K562 (cell line): ENCODE measurements around the gene ASPHD1. TPM values are rescaled to one million over a fixed set of nuclear protein-coding genes. Genes with fewer than 3 reads are reported as not detected.

ENCODE experiments used
- CLOCK ChIP-seq: fragments of 250-450 bp; sonication (Bioruptor Pico); IDR thresholded peaks from 2 replicates; pipeline ENCODE4 v1.4.0; 2020; ENCODE audit warnings: mild to moderate bottlenecking, moderate library complexity, borderline replicate concordance
- MEIS2 ChIP-seq: fragments of 450-650 bp; IDR thresholded peaks from 2 replicates; pipeline ENCODE4 v1.6.1; 2014; ENCODE audit warnings: mild to moderate bottlenecking; ENCODE audit not compliant: partially characterized antibody
- NCOA6 ChIP-seq: fragments of 450-650 bp; IDR thresholded peaks from 2 replicates; pipeline ENCODE4 v1.6.1; 2017; ENCODE audit warnings: mild to moderate bottlenecking
- SNRNP70 ChIP-seq: fragments of 200-400 bp; formaldehyde crosslinking; optimal IDR thresholded peaks from 2 replicates; pipeline ENCODE3; 2017; ENCODE audit warnings: low read depth, low read length
- ZBTB49 ChIP-seq: sonication (generic); formaldehyde crosslinking; IDR thresholded peaks from 2 replicates; pipeline ENCODE4 v1.8.0; 2022; ENCODE audit warnings: missing genetic modification reagents, mild to moderate bottlenecking, borderline replicate concordance
- ZBTB9 ChIP-seq: fragments of 450-650 bp; formaldehyde crosslinking; IDR thresholded peaks from 2 replicates; pipeline ENCODE4 v1.4.0; 2020; ENCODE audit warnings: mild to moderate bottlenecking, moderate library complexity
- ZNF518B ChIP-seq: fragments of 250-450 bp; sonication (Bioruptor Pico); IDR thresholded peaks from 2 replicates; pipeline ENCODE4 v1.5.0; 2021; ENCODE audit warnings: mild to moderate bottlenecking, moderate library complexity
- polyA plus RNA-seq, 8 experiments: library from polyadenylated mRNA; depleted of rRNA in 4 of 8; stranded (reverse) in 5 of 8; unstranded in 3 of 8; fragments of >200 nt; fragmentation: Nextera tagmentation in 2 of 8; fragmentation: Illumina TruSeq in 1 of 8; extraction: Ambion mirVana in 2 of 8; extraction: Trizol in 1 of 8; gene quantifications; 2 replicates each; pipeline versions ENCODE4 v1.2.1 to v1.2.3, GENCODE V29; 2011 to 2014; ENCODE audit warnings: inconsistent platforms in 1 of 8, missing spikeins in 1 of 8
- total RNA-seq, 7 experiments: library from RNA; depleted of rRNA in 6 of 7; stranded (reverse); fragments of >200 nt in 6 of 7; fragmentation: Illumina TruSeq in 2 of 7; extraction: Trizol in 2 of 7; gene quantifications; 2 replicates each; pipeline versions ENCODE4 v1.2.1 to v1.2.3, GENCODE V29; 2011 to 2021; ENCODE audit warnings: low replicate concordance in 1 of 7
- TF ChIP-seq, protein P1 (sequence below): fragments of 450-650 bp; conservative IDR thresholded peaks from 2 replicates; pipeline ENCODE4 v1.6.1; 2016; ENCODE audit warnings: missing genetic modification characterization, low read depth, mild to moderate bottlenecking, missing compliant biosample characterization, moderate library complexity
- TF ChIP-seq, protein P2 (sequence below), 2 experiments: fragments of 450-650 bp in 1 of 2; IDR thresholded peaks; 2 replicates each; pipeline ENCODE4 v1.6.1; 2011 to 2017; ENCODE audit warnings: low read depth in 2 of 2, antibody characterized with exemption in 1 of 2, borderline replicate concordance in 1 of 2, low read length in 1 of 2, mild to moderate bottlenecking in 1 of 2, mixed read lengths in 1 of 2; ENCODE audit not compliant: control insufficient read depth in 1 of 2

Gene ASPHD1
- total and polyA plus RNA-seq, 9 of the 15 experiments (the other 6 are each of a cell fraction or from before 2014, with no cell fraction given): 0.03 to 0.70 (median 0.24) TPM; not detected in 5

DNA sequence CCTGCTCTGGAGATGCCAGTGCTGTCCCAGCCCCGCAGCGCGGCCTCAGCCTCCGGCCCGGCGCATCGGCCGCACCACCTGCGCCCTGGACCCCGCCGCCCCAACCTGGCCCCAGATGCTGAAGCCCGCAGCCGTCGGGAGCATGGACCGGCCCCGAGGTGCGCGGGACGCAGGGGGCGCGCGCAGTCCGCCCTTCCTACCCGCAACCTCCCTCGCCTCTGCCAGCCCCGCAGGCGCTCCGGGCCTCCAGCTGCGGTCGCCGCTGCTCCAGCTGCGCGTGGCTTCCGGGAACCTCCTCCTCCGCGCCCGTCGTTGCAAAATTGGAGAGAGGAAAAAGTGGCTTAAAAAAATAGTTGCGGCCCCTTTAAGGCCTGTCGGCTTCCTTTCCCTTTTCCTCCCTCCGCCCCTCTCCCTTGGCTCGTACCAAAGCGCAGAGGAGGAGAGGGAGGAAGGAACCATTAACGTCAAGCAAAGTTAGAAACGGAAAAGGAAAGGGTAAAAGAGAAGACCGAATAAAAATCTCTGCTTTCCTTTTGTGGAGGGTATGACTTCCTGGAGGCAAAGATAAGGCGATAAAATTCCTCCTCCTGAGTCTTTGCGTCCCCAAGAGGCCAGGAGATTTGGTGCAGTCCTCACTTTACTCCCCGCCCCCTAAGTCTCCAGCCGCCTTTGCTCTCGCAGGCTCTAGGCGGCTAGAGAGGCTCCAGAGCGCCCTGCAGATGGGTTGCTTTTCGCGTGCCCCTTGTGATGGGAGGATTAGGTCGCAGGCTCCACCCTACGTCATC, 37.2 kb upstream of the ASPHD1 start, which contains the start of gene CDIPT (continued):
- TF ChIP-seq ZBTB49: no peak
- no peak for TF ChIP-seq MEIS2
- TF ChIP-seq, protein P1, sequence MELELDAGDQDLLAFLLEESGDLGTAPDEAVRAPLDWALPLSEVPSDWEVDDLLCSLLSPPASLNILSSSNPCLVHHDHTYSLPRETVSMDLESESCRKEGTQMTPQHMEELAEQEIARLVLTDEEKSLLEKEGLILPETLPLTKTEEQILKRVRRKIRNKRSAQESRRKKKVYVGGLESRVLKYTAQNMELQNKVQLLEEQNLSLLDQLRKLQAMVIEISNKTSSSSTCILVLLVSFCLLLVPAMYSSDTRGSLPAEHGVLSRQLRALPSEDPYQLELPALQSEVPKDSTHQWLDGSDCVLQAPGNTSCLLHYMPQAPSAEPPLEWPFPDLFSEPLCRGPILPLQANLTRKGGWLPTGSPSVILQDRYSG (tag): no peak
- TF ChIP-seq, protein P2, sequence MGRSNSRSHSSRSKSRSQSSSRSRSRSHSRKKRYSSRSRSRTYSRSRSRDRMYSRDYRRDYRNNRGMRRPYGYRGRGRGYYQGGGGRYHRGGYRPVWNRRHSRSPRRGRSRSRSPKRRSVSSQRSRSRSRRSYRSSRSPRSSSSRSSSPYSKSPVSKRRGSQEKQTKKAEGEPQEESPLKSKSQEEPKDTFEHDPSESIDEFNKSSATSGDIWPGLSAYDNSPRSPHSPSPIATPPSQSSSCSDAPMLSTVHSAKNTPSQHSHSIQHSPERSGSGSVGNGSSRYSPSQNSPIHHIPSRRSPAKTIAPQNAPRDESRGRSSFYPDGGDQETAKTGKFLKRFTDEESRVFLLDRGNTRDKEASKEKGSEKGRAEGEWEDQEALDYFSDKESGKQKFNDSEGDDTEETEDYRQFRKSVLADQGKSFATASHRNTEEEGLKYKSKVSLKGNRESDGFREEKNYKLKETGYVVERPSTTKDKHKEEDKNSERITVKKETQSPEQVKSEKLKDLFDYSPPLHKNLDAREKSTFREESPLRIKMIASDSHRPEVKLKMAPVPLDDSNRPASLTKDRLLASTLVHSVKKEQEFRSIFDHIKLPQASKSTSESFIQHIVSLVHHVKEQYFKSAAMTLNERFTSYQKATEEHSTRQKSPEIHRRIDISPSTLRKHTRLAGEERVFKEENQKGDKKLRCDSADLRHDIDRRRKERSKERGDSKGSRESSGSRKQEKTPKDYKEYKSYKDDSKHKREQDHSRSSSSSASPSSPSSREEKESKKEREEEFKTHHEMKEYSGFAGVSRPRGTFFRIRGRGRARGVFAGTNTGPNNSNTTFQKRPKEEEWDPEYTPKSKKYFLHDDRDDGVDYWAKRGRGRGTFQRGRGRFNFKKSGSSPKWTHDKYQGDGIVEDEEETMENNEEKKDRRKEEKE (IDR thresholded peaks at IDR 0.05; ENCODE audit: borderline replicate concordance in 1 of 2, control insufficient read depth in 1 of 2, low read depth in 2 of 2, low read length in 1 of 2): peak; percentile 74 to 99; a peak in 3 of 4 replicates
- peak; percentile 82 for TF ChIP-seq NCOA6
- TF ChIP-seq ZBTB9 (CRISPR knock-in tag): no peak
- TF ChIP-seq ZNF518B: no peak
- TF ChIP-seq SNRNP70: no peak
- TF ChIP-seq CLOCK (CRISPR knock-in tag): no peak
